ENCODE data around the gene ABCC2.

The ABCC2 gene

GRCh38 chr10:99775850-99776249 is 6.6 kb upstream of the ABCC2 start:
- DNase-seq (ENCODE audit: low spot score) = peak; percentile 56

DNA sequence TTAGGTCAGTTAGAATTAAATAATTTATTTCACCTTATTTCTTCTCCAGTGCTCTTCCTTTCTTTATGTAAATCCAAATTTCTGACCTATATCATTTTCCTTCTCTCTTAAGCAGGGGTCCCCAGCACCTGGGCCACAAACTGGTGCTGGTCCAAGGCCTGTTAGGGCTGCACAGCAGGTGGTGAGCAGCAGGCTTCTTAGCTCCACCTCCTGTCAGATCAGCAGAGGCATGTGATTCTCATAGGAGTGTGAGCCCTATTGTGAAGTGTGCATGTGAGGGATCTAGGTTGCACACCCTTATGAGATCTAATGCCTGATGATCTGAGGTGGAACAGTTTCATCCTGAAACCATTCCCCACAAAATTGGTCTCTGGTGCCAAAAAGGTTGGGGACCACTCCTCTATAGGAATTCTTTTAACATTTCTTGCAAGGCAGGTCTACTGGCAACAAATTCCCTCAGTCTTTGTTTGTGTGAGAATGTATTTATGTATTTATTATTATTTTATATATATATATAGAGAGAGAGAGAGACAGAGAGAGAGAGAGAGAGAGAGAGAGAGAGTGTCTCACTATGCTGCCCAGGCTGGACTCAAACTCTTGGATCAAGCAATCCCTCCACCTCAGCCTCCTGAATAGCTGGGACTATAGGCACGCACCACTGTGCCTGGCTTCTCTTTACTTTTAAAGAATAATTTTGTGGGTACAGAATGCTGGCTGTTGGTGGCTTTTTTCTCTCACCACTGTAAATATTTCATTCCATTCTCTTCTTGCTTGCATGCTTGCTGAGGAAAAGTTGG is 4.3 kb upstream of the ABCC2 start:
- no peak for DNase-seq (ENCODE audit: low spot score)

- no peak for DNase-seq (ENCODE audit: low spot score)
Observed at GRCh38 chr10:99779335-99779734, 3.1 kb upstream of the ABCC2 start.

DNA sequence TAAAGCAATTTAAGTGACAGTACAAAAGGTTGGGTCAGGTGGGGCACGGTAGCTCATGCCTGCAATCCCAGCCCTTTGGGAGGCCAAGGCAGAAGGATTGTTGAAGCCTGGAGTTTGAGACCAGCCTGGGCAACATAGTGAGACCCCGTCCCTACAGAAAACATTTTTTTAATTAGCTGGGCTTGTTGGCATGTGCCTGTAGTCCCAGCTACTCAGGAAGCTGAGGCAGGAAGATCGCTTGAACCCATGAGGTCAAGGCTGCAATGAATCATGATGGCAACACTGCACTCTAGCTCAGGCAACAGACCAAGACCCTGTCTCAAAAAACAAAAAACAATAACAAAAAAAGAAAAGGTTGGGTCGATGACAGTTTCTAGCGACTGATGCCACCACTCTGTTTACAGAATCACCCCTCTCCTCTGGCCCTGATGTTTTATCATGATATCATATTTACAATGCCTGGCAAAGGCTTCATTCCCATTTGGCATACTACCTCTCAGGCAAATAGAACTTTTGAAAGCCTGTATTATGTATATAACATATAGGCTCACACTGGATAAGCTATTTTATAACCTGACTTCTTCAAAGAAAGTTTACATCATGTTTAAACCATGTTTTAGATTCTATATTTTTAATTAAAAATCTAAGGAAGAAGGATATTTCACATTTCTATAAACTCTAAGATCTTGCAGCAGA is 558 bp upstream of the ABCC2 start:
- no peak for DNase-seq (ENCODE audit: low spot score)

DNA sequence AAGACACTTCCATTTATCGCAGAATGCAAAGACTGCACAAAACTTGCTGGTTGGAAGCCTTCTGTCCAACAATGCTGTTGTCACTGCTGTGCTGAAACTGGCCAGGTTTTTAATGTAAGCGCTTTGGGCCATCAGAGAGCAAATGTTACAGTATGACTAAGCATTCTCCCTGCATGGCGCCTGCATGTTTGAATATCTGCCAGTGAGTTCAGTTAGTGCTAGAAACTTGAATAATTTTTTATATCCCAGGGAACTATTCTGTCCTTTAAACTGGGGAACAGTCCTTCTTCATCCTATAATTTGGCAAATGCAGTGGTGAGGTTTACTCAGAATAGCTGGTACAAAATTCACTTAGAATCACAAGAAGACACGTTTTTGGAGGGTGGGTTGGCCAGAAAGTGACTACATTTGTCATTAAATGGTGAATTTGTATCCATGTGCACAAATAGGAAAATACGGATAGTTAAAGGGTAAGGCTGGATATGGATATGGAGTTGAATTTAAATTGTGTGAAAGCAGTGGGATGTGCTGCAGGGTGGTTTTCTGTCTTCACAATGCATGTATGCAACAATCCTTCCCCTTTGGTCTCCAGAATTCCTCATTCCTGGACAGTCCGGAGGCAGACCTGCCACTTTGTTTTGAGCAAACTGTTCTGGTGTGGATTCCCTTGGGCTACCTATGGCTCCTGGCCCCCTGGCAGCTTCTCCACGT is 1.7 kb downstream of the ABCC2 start:
- peak; percentile 66 for DNase-seq (ENCODE audit: low spot score)

- DNase-seq (ENCODE audit: low spot score) = no peak
Observed at GRCh38 chr10:99784727-99785441, 2.4 kb downstream of the ABCC2 start.

GRCh38 chr10:99785646-99786045 is 3.2 kb downstream of the ABCC2 start:
- no peak for DNase-seq (ENCODE audit: low spot score)

DNA sequence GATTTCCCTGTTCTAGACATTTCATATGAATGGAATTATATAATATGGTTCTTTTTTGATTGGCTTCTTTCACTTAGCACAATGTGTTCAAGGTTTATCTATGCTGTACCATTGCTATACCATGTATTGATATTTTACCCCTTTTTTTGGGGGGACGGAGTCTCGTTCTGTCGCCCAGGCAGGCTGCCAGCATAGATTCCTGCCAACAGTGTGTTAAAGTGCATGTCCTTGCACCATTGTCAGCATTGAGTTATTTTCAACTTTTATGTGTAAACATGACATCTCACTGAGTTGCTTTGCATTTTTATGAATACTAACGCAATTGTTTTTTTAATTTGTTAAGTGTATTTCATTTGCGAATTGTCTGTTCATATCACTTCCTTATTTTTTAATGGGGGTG is 4.9 kb downstream of the ABCC2 start:
- no peak for DNase-seq (ENCODE audit: low spot score)

- DNase-seq (ENCODE audit: low spot score) = no peak
Observed at GRCh38 chr10:99787782-99788445, 5.5 kb downstream of the ABCC2 start.

DNA sequence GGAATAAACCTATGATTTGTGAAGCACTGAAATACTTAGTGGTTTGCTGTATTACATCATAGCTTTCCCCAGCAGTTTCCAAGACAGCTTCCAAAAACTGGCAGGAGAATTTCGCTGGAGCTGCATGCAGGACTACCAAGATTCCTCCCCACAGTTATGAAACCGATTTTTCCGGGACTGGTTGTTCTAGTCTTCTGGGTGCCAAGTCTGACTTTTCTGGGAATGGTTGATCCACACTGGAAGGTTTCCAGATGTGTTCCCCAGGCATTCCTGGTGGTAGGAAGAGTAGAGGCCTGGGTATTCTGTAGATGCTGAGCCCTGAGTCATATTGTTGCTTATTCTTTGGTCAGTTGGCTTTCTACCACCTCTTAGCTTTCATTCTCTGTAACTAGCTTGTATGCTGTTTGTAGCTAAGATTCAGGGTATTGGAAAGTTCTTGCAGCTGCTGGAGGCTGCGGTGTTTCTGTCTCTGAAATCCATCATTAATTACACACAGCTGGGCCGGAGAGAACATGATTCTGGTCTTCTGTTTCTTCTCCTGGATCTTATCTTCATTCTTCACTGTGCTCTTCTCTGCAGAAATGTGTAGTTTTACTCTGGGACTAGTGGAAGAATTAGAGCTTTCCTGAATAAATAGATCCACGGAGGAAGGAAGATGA is 6.3 kb downstream of the ABCC2 start:
- DNase-seq (ENCODE audit: low spot score) = peak; percentile 45

GRCh38 chr10:99791831-99792230 is 9.4 kb downstream of the ABCC2 start:
- DNase-seq (ENCODE audit: low spot score) = no peak

GRCh38 chr10:99793819-99794218 is 11.4 kb downstream of the ABCC2 start:
- DNase-seq (ENCODE audit: low spot score) = no peak

GRCh38 chr10:99796928-99797327 is 14.5 kb downstream of the ABCC2 start:
- DNase-seq (ENCODE audit: low spot score) = no peak

DNA sequence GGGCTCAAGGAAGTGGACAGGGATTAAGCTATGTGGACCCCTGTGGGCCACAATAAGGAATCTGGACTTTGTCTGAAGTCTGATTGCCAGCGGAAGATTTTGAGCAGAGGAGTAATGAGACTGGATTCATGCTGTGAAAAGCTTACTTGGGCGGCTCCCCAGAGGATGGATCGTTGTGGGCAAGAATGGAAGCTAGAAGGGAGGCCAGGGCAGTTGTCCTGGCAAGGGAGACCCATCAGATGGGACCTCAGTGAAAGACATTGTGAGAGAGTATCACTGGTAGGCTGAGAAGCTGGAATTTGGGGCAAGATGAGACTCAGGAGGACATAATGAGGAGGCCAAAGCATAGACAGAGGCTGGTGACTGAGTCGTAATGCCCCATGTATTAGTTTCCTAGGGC is 15.6 kb downstream of the ABCC2 start:
- DNase-seq (ENCODE audit: low spot score) = no peak

- DNase-seq (ENCODE audit: low spot score) = no peak
Observed at GRCh38 chr10:99798920-99799319, 16.5 kb downstream of the ABCC2 start.

GRCh38 chr10:99799613-99800012 is 17.2 kb downstream of the ABCC2 start:
- no peak for DNase-seq (ENCODE audit: low spot score)

GRCh38 chr10:99804471-99804870 is 22.0 kb downstream of the ABCC2 start:
- no peak for DNase-seq (ENCODE audit: low spot score)

GRCh38 chr10:99805190-99805589 is 22.8 kb downstream of the ABCC2 start:
- DNase-seq (ENCODE audit: low spot score) = no peak

DNA sequence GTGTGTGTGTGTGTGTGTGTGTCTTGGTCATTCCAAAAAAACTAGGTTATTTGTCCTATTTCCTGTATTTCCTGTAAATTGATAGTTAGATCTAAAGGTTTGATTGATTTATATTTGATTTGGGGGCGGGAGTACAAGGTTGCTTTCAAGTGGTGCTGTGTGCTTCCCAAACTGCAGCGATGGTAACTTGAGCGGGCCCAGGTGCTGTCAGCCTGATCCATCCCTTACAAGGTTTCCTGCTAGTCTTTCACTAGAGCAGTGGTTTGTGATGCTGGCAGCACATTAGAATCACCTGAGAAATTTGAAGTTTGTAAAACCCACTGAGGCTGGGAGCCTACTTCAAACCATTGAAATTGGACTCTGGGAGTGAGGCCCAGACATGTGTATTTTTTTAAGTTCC is 23.7 kb downstream of the ABCC2 start:
- no peak for DNase-seq (ENCODE audit: low spot score)

GRCh38 chr10:99807786-99808185 is 25.3 kb downstream of the ABCC2 start:
- DNase-seq (ENCODE audit: low spot score) = no peak

GRCh38 chr10:99808270-99808669 is 25.8 kb downstream of the ABCC2 start:
- no peak for DNase-seq (ENCODE audit: low spot score)

Data from AG08396 (cell line).